NCI-H748 (cell line): Measurements from ENCODE around the gene ABCF2.

Experiments used
- DNase-seq: peaks from one replicate; lab custom pipeline; 2025; ENCODE audit not compliant: unreplicated experiment; lab: John Stamatoyannopoulos, UW

Gene ABCF2

DNA sequence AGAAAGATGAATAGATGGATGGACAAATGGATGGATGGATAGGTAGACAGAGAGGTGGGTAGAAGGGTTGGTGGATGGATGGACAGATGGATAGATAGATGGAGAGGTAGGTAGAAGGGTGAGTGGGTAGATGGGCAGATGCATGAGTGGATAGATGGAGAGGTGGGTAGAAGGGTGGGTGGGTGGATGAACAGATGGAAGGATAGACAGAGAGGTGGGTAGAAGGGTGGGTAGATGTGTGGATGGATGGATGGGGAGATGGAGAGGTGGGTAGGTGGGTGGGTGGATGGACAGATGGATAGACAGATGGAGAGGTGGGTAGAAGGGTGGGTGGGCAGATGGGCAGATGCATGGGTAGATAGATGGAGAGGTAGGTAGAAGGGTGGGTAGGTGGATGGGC, 29.1 kb downstream of the ABCF2 start:
- no peak for DNase-seq

DNA sequence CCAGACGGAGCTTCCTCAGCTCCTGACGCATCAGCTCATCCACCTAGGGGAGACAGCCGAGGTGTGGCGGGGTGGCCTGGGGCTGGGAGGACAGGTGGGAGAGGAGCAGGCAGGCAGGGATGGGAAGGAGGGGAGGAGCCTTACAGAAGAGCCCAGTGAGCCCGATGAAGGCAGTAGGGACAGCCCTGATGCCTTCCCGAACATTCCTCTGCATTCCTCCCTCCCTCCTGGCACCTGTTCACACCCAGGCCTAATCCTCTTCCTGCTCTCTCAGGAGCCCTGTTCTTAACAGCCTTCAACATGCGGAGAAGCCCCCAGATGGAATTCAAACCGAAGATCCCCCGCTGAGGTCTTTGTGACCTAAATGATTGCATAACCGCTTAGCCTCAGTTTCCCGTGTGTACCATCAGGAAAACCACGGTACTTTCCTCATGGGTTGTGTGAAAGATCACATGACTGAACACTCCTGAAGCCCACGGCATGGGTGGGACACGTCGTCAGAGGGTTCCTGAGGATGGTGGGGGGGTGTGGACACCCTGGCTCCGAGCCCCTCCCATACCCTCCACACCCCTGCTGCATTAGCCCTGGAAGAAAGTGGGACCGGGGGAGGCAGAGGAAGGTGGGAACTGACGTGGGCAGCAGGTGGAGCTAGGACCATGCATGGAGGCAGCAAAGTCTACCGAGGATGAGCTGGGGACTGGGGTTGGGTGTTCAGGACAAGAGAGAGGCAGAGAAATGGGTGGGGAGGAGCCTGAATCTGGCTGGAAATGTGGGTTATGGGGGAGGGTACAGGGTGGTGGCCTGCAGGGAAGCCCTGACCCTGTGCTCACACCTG, 31.2 kb downstream of the ABCF2 start:
- DNase-seq = no peak

DNA sequence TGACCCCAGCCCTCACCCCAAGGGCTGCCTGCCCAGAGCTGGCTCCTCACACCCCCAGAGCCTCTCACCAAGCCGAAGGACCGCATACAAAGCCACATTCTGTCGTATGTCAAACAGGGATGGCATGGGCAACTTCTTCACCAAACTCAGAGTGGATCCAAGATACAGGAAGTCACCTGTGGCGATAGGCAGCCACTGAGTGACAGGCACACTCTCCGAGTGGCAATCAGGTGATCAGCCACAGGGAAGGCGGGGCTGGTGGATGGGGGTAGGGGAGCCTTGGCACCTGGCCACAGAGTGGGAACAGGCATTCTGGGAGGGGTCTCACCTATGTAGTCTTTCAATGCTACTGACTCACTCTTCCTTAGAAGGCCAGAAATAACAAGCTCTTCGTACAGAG, 32.8 kb downstream of the ABCF2 start:
- DNase-seq = no peak

DNA sequence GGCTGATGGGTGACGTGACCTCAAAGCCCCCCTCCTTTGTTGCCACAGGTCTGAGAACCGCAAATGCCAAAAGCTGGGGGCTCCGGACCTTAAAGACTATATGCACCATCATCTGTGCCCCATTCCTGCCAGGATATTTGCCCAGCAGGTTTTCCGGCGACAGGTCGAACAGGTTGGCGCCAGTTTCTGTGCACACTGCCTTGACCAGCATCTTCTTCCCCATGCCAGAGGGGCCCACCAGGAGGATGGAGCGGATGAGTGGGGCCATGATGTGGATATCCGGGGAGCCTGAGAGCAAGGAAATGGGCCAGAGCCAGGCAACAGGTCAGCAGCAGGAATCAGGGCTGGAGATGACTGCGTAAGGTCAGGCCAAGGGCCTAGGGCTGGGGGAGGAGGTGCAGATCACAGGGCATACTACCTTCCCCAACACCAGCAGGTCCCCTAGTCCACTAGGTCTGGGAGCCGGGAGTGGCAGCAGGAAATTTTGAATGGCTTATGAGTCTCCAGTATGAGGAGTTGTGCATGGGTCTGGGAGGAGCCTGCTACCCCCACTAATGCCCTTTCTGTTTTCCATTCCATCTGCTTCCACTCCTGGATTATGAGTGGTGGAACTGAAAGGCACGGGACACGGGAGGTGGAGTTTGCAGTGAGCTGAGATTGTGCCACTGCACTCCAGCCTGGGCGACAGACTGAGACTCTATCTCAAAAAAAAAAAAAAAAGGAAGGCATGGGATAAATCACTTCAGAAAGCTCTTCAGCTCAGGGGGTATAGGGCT, 33.6 kb downstream of the ABCF2 start:
- DNase-seq = no peak

DNA sequence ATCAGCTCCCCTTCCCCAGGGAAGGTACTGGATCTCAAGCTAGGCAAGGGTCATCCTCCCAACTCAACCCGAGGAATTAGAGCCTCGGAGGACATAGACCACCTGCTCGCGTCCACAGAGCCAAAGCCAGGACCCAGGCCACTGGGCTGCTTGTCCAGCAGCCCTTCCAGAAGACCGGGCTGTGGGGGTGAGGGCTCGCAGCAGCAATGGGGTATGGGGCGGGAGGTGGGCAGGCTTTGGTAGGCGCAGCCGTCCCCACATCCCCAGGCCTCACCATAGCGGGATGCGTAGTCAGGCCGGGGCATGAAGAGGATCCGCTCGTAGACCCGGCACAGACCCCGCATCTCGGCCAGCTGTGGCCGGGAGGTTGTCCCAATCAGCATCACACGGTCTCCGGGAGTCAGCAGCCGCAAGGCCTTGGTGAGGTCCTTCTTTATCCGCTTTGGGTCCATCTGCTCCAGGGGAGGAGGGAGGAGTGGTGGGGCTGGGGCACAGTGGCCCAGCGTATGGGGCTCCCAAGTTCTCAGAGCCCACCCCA, 34.9 kb downstream of the ABCF2 start:
- no peak for DNase-seq

DNA sequence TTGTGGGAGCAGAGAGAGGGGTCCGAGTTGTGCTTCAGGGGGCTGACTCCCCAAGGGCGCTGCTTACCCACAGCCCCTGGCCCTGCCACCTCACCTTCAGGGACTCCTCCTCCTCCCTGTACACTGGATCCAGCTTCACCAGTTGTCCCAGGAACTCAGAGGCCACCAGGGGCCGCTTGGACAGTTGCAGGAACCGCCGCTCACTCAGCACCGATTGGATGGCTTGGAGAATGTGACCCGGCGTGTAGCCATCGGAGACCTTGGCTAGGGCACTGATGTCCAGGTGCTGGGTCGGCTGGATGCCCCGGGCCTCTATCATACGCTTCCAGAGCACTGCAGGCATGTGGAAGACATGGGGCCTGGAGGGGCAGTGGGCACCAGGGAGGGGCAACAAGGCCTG, 35.5 kb downstream of the ABCF2 start:
- no peak for DNase-seq

DNA sequence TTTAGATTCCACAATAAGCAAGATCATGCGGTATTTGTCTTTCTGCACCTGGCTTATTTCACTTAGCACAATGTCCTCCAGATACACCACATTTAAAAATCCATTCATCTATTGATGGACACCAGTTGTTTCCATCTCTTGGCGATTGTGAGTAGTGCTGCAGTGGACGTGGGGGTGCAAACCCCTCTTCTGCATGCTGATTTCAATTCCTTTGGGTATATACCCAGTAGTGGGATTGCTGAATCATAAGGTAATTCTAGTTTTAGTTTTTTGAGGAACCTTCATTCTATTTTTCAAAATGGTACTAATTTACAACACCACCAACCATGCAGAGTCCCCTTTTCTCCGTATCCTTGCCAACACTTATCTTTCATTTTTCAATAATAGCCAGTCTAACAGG, 38.0 kb downstream of the ABCF2 start:
- no peak for DNase-seq

DNA sequence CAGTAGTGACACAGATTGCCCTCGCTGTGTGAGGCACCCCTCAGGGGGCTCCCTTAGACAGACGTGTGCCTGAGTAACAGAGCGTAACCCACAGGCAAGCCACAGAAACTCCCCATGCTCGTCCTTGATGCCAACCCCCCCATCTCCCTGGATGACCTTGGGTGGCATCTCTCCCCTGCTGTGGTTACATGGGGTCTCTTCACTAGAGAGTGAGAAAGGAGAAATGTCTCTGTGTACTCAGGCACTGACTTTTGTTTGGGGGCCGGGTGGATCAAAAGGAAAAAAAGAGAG, 38.8 kb downstream of the ABCF2 start:
- no peak for DNase-seq

DNA sequence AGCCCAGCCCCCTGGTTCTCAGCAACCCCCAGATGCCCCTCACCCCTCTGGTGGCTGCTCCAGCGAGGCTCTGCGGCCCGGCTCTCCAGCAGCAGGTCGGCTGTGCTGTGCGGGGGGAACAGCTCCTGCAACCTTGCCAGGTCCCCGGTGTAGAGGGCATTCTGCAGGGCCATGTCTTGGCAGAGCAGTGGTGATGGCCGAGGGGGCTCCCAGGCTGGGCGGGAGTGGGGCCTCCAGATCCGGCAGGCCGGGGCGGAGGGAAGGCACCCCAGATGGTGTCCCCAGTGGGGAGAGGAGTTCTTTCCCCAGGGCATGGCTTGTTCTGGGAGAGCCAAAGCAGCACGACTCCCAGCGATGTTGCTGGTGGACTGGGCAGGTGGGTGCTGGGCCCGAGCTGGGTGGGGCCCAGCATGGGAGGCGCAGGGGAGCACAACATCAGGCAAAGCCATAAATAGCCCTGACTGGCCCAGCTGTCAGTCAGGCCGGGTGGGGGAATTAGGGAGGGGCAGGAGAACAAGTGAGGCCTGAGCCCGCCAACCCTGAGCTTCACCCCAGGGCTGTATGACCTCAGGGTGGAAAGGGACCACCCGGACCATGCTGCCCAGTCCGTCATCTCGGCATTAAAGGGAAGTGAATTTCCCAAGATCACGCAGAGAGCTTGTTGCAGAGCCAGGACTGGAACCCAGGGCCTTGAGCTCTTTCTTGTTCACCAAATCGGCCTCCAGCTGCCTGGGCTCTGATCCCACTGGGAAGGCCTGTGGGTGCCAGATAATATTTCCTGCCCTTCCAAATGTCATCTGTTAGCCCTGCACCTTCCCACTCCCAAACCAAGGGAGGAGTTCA, 39.4 kb downstream of the ABCF2 start:
- no peak for DNase-seq

DNA sequence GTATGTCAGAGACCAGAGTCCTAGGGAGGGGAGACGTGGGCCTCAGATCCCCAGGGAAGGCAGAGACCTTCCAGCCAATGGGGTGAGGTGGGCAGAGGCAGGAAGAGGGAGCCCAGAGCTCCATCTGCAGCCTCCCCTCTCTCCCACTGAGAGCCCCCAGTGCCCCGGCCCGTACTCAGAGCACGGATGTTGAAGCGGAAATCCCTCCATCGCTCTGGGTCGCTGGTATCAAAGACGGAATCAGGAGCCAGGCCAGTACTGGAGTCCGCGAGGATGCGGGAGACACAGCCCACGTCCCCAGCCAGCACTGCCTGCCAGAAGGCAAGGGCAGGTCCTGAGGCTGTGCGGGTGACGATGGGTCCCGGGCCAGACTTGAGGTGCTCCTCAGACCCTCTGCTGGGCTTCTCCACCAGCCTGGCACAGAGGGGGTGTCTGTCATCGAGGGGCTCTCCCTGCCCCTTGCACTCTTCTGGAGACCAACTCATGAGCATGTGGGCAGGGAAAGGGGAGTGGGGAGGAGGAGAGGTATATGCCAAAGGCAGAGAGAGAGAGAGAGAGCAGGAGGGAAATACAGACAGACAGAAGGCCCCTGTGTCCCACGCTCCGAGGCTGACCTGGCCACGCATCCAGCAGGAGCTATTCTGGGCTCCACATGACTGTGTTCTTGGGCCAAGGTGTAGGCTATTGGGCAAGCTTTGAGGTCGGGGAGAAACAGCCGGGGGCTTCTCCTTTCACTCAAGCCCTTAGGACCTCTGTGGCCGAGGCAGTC, 40.2 kb downstream of the ABCF2 start, which contains the start of gene ASB10:
ASB10 (minus strand) TSS at position 611 of the 769 bp plus-strand sequence; CDS start at position 491, 120 bp downstream.
- no peak for DNase-seq

DNA sequence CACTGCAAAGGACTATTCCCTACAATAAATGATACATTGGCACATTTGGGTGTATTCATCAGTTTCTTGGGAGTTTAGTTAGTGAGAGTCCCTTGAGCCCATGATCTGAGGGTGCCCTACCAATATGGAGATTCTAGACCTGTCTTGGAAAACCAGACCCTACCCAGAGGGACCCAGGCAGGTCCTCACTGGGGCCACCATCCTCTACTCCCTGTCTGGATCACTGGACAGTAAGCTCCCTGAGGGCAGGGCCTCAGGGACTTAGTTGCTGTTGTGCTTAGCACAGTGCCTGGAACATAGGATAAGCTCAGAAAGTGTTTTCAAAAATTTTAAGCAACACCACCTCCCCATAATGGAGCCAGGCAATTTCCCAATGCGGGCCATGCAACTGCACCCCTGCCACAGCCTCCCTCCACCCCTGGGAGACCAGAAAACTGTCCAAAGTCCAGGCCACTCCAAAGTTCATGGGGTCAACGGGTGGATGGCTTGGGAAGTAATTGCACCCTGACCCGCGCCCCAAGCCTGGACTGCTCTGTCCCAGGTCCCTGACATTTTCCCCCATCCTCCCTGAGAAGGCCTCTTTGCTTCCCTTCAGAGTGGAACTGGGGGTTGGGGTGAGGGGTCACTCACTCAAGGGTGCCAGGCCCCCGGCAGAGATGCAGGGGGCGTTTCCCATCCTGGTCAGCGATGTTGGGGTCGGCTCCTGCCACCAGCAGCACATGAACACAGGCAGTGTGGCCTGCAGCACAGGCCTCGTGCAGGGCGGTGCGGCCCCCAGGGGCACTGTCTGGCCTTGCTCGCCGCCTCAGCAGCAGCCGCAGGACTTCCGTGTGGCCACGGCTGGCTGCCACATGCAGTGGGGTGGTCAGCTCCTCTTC, 41.0 kb downstream of the ABCF2 start:
- DNase-seq = no peak

DNA sequence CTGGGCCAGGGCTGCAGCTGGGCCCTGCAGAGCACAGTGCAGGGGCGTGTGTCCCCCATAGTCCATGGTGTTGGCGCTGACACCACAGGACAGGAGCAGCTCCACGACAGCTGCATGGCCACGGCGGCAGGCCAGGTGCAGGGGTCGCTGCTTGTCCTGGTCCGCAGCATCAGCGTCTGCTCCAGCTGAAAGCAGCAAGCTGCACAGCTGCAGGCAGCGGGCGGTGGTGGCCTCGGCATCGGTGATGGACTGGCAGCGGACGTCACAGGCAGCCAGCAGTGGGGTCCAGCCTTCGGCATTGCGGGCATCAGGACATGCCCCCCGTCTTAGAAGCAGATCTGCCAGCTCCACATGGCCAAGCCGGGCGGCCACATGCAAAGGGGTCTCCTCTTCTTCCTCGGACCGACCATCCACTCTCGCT, 46.0 kb downstream of the ABCF2 start:
- no peak for DNase-seq

DNA sequence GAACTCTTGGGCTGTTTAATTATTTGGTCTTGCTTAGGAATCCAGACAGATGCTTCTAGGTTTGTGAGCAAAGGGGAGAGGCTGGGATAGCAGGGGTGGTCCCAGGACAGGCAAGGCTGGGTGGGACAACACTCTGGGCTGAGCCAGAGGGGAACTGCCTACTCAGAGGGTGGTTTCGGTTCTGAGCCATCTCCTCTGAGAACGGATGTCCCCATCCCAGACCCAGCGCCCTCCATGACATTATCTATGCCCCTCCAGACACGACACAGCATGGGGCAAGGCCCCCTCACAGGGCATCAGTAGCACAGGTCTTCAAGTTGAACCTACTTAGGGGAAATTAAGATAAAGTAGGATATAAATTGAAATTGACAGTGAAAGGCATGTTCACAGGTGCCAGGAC, 47.1 kb downstream of the ABCF2 start:
- DNase-seq = no peak

DNA sequence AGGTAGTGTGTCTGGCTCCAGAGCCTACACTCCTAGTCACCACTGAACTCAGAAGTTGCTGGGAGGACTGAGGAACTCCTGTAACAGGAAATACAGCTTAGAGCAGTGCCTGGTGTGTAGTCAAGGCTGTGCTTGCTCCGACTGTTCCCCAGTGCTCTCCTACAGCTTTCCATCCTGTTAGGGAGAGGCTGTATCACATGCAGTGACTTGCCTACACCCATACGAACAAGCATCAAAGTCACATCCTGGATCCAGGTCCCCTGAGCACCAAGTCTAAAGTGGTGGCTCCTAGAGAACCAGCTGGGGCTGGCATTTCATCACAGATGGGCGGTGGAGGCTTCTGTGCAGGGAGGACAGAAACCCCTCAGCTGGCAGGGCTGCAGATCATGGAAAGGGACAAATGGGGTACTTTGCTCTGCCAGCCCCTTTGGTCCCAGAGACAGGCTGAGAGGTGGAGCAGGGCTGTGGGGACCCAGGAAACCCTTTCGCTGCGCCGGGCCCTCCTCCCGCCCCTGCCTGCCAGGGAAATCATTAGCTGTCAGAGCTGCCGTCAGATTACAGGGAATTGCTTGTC, 47.6 kb downstream of the ABCF2 start:
- no peak for DNase-seq

DNA sequence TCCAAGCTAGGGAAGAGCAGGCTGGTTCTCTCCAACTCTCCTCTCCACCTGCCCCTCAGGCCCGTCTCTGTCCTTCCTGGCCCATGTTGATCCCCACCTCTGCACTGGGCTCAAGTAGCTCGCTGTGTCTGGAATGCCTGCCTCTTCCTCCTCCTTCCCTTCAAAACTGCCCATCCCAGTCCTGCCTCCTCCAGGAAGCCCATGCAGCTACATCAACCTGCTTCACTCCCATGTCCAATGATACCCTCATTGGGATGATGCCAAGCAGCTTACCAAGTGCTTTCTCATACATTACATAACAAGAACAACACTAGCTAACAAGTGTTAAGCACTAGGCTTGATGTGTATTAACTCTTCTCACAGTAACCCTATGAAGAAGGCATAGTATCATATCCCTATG, 48.2 kb downstream of the ABCF2 start:
- no peak for DNase-seq

DNA sequence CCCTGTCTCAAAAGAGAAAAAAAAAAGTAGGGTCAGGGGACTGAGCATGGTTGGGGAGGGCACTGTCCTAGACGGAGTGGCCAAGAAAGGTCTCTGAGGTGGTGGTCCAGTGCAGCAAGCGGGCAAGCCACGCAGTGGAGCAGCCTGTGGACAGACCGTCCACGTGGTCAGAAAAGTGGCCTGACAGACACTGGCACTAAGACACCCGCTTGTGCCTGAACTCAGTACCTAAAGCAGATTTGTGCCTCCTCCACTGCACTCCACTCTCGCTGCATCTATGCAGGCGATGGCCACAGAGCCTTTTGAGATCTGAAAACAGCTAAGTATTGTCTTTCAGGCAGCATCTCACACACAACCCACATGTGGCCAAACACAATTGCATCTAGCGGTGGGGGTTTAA, 48.8 kb downstream of the ABCF2 start:
- no peak for DNase-seq

DNA sequence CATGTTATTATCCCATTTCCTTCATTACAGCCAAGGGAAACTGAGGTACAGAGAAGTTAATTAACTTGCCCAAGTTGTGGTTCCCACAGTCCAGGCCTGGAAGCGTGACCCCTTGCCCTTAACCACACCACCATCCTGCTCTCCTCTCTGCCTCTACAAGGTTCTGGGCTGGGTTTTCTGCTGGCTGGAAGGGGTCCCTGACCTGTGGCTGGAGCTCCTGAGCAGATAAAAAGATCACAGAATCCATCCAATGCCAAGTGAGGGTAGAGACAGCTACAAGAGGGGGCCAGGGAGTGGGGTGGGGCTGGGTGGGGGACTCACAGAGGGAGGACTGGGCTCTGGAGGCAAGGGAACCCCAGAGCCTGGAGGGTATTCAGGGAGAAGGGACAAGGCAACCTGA, 49.7 kb downstream of the ABCF2 start:
- no peak for DNase-seq

DNA sequence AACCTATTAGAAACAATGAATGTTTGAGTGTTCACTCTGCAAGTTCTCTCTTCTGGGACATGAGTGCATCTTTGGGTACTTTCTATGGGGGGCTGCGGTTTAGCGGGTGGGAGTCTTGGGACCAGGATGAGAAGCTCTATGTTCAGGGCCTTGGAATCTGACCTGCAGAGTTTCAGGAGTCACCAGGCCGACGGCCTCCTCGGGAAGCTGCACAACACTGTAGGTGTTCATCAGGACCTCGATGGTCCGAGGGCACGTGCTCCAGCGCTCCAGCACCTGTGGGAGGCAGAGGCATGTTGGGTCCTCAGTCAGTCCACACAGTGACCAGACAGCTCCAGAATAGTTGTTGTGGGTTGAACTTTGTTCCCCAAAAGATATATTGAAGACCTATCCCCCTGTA, 50.6 kb downstream of the ABCF2 start:
- no peak for DNase-seq

DNA sequence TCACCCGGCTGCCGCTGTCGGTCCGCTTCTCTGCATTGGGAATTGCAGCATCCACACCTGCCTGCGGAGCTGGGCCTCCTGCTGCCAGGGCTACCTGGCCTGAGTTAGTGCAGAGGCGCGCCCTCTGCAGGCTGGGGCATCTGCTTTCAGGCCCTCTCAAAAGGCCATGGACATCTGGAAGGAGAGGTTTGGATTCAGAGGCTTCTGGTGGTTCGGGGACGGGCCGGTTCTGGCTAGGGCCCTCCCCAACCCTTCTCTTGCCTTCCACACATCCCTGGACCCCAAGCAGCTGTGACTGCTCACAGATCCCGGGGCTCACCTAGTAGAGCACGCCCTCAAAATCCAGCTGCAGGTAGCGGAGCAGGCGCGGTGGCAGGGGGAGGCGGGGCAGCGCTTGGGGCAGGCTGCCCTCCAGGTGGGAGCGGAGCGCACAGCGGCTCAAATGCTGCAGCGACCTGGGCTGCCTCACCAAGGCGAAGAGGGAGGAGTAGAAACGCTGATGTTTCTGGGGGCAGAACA, 51.2 kb downstream of the ABCF2 start:
- no peak for DNase-seq
